SK-N-SH (cell line): ENCODE results near the gene GPRIN3. TPM values are rescaled to one million over a fixed set of nuclear protein-coding genes. Genes with fewer than 3 reads are reported as not detected.

Experiments used
- CTCF ChIA-PET: fragments of 300-600, 350-600 bp; formaldehyde crosslinking; extraction: SDS; loops from one replicate; lab custom pipeline; 2021; lab: Yijun Ruan, JAX
- POLR2A ChIA-PET: fragments of 350-600 bp; sonication (Branson Sonifier 250); formaldehyde crosslinking; extraction: SDS; loops from one replicate; lab custom pipeline; 2020; ENCODE audit warnings: antibody characterized with exemption, inconsistent platforms; lab: Yijun Ruan, JAX
- DNase-seq: peaks from one replicate; pipeline ENCODE4 v3.0.0; 2012
- H2AFZ ChIP-seq: fragments of 200-600 bp; sonication (generic); 2 replicates; pipeline ENCODE4 v1.8.1; 2016; ENCODE audit warnings: antibody characterized with exemption, mild to moderate bottlenecking, low read depth
- H3F3A ChIP-seq: fragments of 200-600 bp; sonication (generic); replicated peaks from 2 replicates; pipeline ENCODE3; 2016; ENCODE audit warnings: antibody characterized with exemption, mild to moderate bottlenecking; ENCODE audit not compliant: insufficient read depth
- H3K27ac ChIP-seq, 2 experiments: fragments of 200-500 bp in 1 of 2; fragments of 200-600 bp in 1 of 2; sonication (Bioruptor generic) in 1 of 2; sonication (generic), shearing (Covaris generic) in 1 of 2; 2 replicates each; pipeline versions ENCODE4 v1.5.1 to v1.6.1; 2014 to 2016; ENCODE audit warnings: low read depth in 2 of 2, inconsistent platforms in 1 of 2, low read length in 1 of 2, mild to moderate bottlenecking in 1 of 2, mixed read lengths in 1 of 2
- H3K27me3 ChIP-seq: fragments of 200-600 bp; sonication (generic), shearing (Covaris generic); 2 replicates; pipeline ENCODE4 v1.6.1; 2016; ENCODE audit warnings: mixed run types; ENCODE audit not compliant: insufficient read depth
- H3K36me3 ChIP-seq, 2 experiments: fragments of 200-500 bp in 1 of 2; fragments of 200-600 bp in 1 of 2; sonication (Bioruptor generic) in 1 of 2; sonication (generic) in 1 of 2; replicated peaks in 1 of 2; 2 replicates each; pipeline versions ENCODE3 to v1.5.1; 2014 to 2016; ENCODE audit warnings: low read length in 1 of 2, mild to moderate bottlenecking in 1 of 2; ENCODE audit not compliant: insufficient read depth in 2 of 2, control insufficient read depth in 1 of 2
- H3K4me1 ChIP-seq, 2 experiments: fragments of 200-500 bp in 1 of 2; fragments of 200-600 bp in 1 of 2; sonication (Bioruptor generic) in 1 of 2; sonication (generic), shearing (Covaris generic) in 1 of 2; 2 replicates each; pipeline versions ENCODE4 v1.5.1 to v1.6.1; 2014 to 2016; ENCODE audit warnings: low read depth in 1 of 2, low read length in 1 of 2, mixed run types in 1 of 2; ENCODE audit not compliant: insufficient read depth in 2 of 2, control insufficient read depth in 1 of 2
- H3K4me2 ChIP-seq: fragments of 200-600 bp; sonication (generic), shearing (Covaris generic); 2 replicates; pipeline ENCODE4 v1.6.1; 2017; ENCODE audit warnings: mixed run types
- H3K4me3 ChIP-seq, 2 experiments: fragments of 200-500 bp in 1 of 2; fragments of 200-600 bp in 1 of 2; sonication (Bioruptor generic) in 1 of 2; sonication (generic), shearing (Covaris generic) in 1 of 2; 2 replicates each; pipeline versions ENCODE4 v1.5.1 to v1.8.1; 2014 to 2016; ENCODE audit warnings: low read depth in 2 of 2, inconsistent platforms in 1 of 2, low read length in 1 of 2, mild to moderate bottlenecking in 1 of 2, mixed read lengths in 1 of 2, moderate library complexity in 1 of 2
- H3K79me2 ChIP-seq: fragments of 200-600 bp; sonication (generic); 2 replicates; pipeline ENCODE4 v1.8.1; 2017; ENCODE audit warnings: mild to moderate bottlenecking; ENCODE audit not compliant: insufficient read depth
- H3K9ac ChIP-seq: fragments of 200-600 bp; sonication (generic); 2 replicates; pipeline ENCODE4 v1.6.1; 2017; ENCODE audit warnings: mixed run types
- H3K9me2 ChIP-seq: fragments of 200-600 bp; sonication (generic); 2 replicates; pipeline ENCODE4 v1.6.1; 2017; ENCODE audit warnings: mixed run types
- H3K9me3 ChIP-seq: fragments of 200-600 bp; sonication (generic); 2 replicates; pipeline ENCODE4 v1.6.1; 2017; ENCODE audit warnings: mixed run types, mild to moderate bottlenecking, moderate library complexity
- H4K20me1 ChIP-seq: fragments of 200-600 bp; sonication (generic); 2 replicates; pipeline ENCODE4 v1.6.1; 2017; ENCODE audit warnings: mild to moderate bottlenecking, mixed run types; ENCODE audit not compliant: insufficient read depth
- ELF1 ChIP-seq: IDR thresholded peaks from 2 replicates; pipeline ENCODE4 v1.4.0; 2012
- EP300 ChIP-seq, 2 experiments: IDR thresholded peaks; 2 replicates each; pipeline versions ENCODE4 v1.4.0 to v1.6.1; 2012; ENCODE audit warnings: borderline replicate concordance in 1 of 2, low read depth in 1 of 2, low read length in 1 of 2
- FOSL2 ChIP-seq: IDR thresholded peaks from 2 replicates; pipeline ENCODE4 v1.4.0; 2012; ENCODE audit warnings: low read depth, mild to moderate bottlenecking, moderate library complexity, borderline replicate concordance
- FOXJ3 ChIP-seq: sonication (generic); formaldehyde crosslinking; IDR thresholded peaks from 2 replicates; pipeline ENCODE4 v1.5.1; 2020; ENCODE audit warnings: mild to moderate bottlenecking, missing genetic modification reagents
- FOXM1 ChIP-seq: IDR thresholded peaks from 2 replicates; pipeline ENCODE4 v1.4.0; 2012; ENCODE audit warnings: low read depth, mild to moderate bottlenecking
- GATA2 ChIP-seq: sonication (generic); formaldehyde crosslinking; IDR thresholded peaks from 2 replicates; pipeline ENCODE4 v1.5.0; 2020; ENCODE audit warnings: mild to moderate bottlenecking, missing genetic modification reagents
- NFIC ChIP-seq: IDR thresholded peaks from 2 replicates; pipeline ENCODE4 v1.4.0; 2012; ENCODE audit warnings: borderline replicate concordance
- NRF1 ChIP-seq: IDR thresholded peaks from 2 replicates; pipeline ENCODE4 v1.6.1; 2012; ENCODE audit warnings: low read depth, mild to moderate bottlenecking, low read length
- POLR2AphosphoS5 ChIP-seq: IDR thresholded peaks from 2 replicates; pipeline ENCODE4 v1.6.1; 2012; ENCODE audit warnings: low read depth, low read length
- RCOR1 ChIP-seq: fragments of 150-350 bp; IDR thresholded peaks from 2 replicates; pipeline ENCODE4 v1.6.1; 2017; ENCODE audit warnings: antibody characterized with exemption, low read length
- RFX5 ChIP-seq: IDR thresholded peaks from 2 replicates; pipeline ENCODE4 v1.6.1; 2012; ENCODE audit warnings: mild to moderate bottlenecking, improper control_type of control experiment, low read length
- TAF1 ChIP-seq: IDR thresholded peaks from 2 replicates; pipeline ENCODE4 v1.6.1; 2012; ENCODE audit warnings: low read depth, mild to moderate bottlenecking, low read length, moderate library complexity, borderline replicate concordance
- YY1 ChIP-seq: IDR thresholded peaks from 2 replicates; pipeline ENCODE4 v1.4.0; 2012; ENCODE audit warnings: low read depth, mild to moderate bottlenecking
- WGBS: methylation state at CpG from one replicate; pipeline ENCODE4 v1.1.6; 2017; ENCODE audit warnings: low lambda C conversion rate; 5-methylcytosine and 5-hydroxymethylcytosine counted together
- polyA plus RNA-seq, 3 experiments: library from polyadenylated mRNA; depleted of rRNA; stranded (reverse); fragments of >200 nt; gene quantifications; 2 replicates each; pipeline ENCODE4 v1.2.3, GENCODE V29; 2012
- TF ChIP-seq, protein P1 (sequence below): fragments of 200-600 bp; sonication (generic); IDR thresholded peaks from 2 replicates; pipeline ENCODE4 v1.6.1; 2017; ENCODE audit warnings: antibody characterized with exemption, mild to moderate bottlenecking, moderate library complexity
- TF ChIP-seq, protein P2 (sequence below): fragments of 150-350 bp; IDR thresholded peaks from 2 replicates; pipeline ENCODE4 v1.6.1; 2016; ENCODE audit warnings: mild to moderate bottlenecking, low read depth, low read length
- TF ChIP-seq, protein P3 (sequence below): IDR thresholded peaks from 2 replicates; pipeline ENCODE4 v1.4.0; 2012; ENCODE audit warnings: low read depth, borderline replicate concordance
- TF ChIP-seq, protein P4 (sequence below): IDR thresholded peaks from 2 replicates; pipeline ENCODE4; 2012

Gene GPRIN3
- polyA plus RNA-seq, 1 of the 3 experiments (the other 2 are of a cell fraction): not detected

DNA sequence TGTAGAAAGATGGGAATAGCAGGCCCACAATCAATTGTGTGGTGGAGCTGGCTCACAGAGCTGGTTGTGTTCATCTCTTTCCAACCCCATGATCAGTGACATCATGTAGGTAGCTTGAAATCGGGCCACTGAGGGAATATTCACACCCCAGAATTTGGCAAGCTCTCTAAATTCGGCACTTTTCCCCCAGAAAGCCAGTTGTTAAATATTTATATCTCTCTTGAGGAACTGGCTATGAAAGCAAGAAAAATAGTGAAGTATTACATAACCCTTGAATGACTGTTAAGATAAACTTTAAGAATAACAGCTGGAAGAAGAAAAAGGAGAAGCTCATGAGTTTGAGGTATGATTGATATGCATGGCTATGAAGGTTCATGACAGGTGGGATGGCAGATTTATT, 38.9 kb downstream of the GPRIN3 start:
- Histone ChIP-seq H3K27me3 (no peaks in the 10 kb centered on the region), H3K9me2 (no peaks in the 10 kb centered on the region), H3K79me2 (no peaks in the 10 kb centered on the region), H2AFZ (no peak overlapping the region), H3K27ac (no peak overlapping the region), H3K4me3 (no peak overlapping the region), H3K4me1 (no peaks in the 10 kb centered on the region), H4K20me1 (no peaks in the 10 kb centered on the region), H3K36me3 (no peaks in the 10 kb centered on the region), H3F3A (no peaks in the 10 kb centered on the region), H3K4me2 (no peak overlapping the region), H3K9ac (no peak overlapping the region), H3K9me3 (no peaks in the 10 kb centered on the region)
- 13% methylated on average over 2 of the region's 2 CpGs for WGBS
- TF ChIP-seq RFX5 (no peak), GATA2 (CRISPR knock-in tag) (no peak), YY1 (no peak), FOSL2 (no peak), ELF1 (no peak), NFIC (no peak), RCOR1 (no peak), EP300 (IDR thresholded peaks at IDR 0.05; ENCODE audit: borderline replicate concordance in 1 of 2, low read depth in 1 of 2, low read length in 1 of 2) (no peak), POLR2AphosphoS5 (no peak), FOXJ3 (no peak), TAF1 (no peak), NRF1 (no peak), FOXM1 (no peak)
- TF ChIP-seq, protein P1, sequence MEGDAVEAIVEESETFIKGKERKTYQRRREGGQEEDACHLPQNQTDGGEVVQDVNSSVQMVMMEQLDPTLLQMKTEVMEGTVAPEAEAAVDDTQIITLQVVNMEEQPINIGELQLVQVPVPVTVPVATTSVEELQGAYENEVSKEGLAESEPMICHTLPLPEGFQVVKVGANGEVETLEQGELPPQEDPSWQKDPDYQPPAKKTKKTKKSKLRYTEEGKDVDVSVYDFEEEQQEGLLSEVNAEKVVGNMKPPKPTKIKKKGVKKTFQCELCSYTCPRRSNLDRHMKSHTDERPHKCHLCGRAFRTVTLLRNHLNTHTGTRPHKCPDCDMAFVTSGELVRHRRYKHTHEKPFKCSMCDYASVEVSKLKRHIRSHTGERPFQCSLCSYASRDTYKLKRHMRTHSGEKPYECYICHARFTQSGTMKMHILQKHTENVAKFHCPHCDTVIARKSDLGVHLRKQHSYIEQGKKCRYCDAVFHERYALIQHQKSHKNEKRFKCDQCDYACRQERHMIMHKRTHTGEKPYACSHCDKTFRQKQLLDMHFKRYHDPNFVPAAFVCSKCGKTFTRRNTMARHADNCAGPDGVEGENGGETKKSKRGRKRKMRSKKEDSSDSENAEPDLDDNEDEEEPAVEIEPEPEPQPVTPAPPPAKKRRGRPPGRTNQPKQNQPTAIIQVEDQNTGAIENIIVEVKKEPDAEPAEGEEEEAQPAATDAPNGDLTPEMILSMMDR: no peak
- TF ChIP-seq, protein P2, sequence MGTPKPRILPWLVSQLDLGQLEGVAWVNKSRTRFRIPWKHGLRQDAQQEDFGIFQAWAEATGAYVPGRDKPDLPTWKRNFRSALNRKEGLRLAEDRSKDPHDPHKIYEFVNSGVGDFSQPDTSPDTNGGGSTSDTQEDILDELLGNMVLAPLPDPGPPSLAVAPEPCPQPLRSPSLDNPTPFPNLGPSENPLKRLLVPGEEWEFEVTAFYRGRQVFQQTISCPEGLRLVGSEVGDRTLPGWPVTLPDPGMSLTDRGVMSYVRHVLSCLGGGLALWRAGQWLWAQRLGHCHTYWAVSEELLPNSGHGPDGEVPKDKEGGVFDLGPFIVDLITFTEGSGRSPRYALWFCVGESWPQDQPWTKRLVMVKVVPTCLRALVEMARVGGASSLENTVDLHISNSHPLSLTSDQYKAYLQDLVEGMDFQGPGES: no peak
- TF ChIP-seq, protein P3, sequence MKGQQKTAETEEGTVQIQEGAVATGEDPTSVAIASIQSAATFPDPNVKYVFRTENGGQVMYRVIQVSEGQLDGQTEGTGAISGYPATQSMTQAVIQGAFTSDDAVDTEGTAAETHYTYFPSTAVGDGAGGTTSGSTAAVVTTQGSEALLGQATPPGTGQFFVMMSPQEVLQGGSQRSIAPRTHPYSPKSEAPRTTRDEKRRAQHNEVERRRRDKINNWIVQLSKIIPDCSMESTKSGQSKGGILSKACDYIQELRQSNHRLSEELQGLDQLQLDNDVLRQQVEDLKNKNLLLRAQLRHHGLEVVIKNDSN: no peak
- TF ChIP-seq, protein P4, sequence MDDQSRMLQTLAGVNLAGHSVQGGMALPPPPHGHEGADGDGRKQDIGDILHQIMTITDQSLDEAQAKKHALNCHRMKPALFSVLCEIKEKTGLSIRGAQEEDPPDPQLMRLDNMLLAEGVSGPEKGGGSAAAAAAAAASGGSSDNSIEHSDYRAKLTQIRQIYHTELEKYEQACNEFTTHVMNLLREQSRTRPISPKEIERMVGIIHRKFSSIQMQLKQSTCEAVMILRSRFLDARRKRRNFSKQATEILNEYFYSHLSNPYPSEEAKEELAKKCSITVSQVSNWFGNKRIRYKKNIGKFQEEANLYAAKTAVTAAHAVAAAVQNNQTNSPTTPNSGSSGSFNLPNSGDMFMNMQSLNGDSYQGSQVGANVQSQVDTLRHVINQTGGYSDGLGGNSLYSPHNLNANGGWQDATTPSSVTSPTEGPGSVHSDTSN: no peak
- ChIA-PET CTCF (no interaction called here), POLR2A (no interaction called here)
- DNase-seq: no peak
